Measurements from ENCODE around the gene APOC4. TPM values are rescaled to one million over a fixed set of nuclear protein-coding genes. Genes with fewer than 3 reads are reported as not detected.
"Not testable (repeated sequence)": the region's sequence is repeated elsewhere in the genome, so short reads cannot be mapped to it uniquely, and the experiment has no call there.

APOC4 gene
- polyA plus RNA-seq, 4 donors, result not detected

GRCh38 chr19:44955505-44956439, 13.7 kb downstream of the APOC4 start:
- DNase-seq (ENCODE audit: low read depth in 4 of 4, low spot score in 3 of 4), result no peak

GRCh38 chr19:44957526-44957925, 15.5 kb downstream of the APOC4 start:
- no peak for DNase-seq (ENCODE audit: low read depth in 4 of 4, low spot score in 3 of 4)

- DNase-seq (ENCODE audit: low read depth in 4 of 4, low spot score in 3 of 4), result no peak
These were observed 16.1 kb downstream of the APOC4 start for GRCh38 chr19:44958090-44958489.

GRCh38 chr19:44959691-44960090, 17.7 kb downstream of the APOC4 start:
- no peak for DNase-seq (ENCODE audit: low read depth in 4 of 4, low spot score in 3 of 4)

- no peak for DNase-seq (ENCODE audit: low read depth in 4 of 4, low spot score in 3 of 4)
These were observed 19.1 kb downstream of the APOC4 start for GRCh38 chr19:44960906-44961728.

- DNase-seq (ENCODE audit: low read depth in 4 of 4, low spot score in 3 of 4), result no peak
These were observed 19.8 kb downstream of the APOC4 start for GRCh38 chr19:44961821-44962220.

GRCh38 chr19:44968118-44968517, 26.1 kb downstream of the APOC4 start:
- no peak for DNase-seq (ENCODE audit: low read depth in 4 of 4, low spot score in 3 of 4)

GRCh38 chr19:44968670-44969069, 26.6 kb downstream of the APOC4 start:
- no peak for DNase-seq (ENCODE audit: low read depth in 4 of 4, low spot score in 3 of 4)

GRCh38 chr19:44969437-44969836, 27.4 kb downstream of the APOC4 start:
- DNase-seq (ENCODE audit: low read depth in 4 of 4, low spot score in 3 of 4), result no peak

GRCh38 chr19:44971451-44971850, 29.4 kb downstream of the APOC4 start:
- DNase-seq (ENCODE audit: low read depth in 4 of 4, low spot score in 3 of 4), result not testable (repeated sequence)

- no peak for DNase-seq (ENCODE audit: low read depth in 4 of 4, low spot score in 3 of 4)
These were observed 30.8 kb downstream of the APOC4 start for GRCh38 chr19:44972802-44973201.

GRCh38 chr19:44973982-44974735, 32.1 kb downstream of the APOC4 start:
- DNase-seq (ENCODE audit: low read depth in 4 of 4, low spot score in 3 of 4), result no peak

- DNase-seq (ENCODE audit: low read depth in 4 of 4, low spot score in 3 of 4), result no peak
These were observed 32.8 kb downstream of the APOC4 start for GRCh38 chr19:44974857-44975256.

- no peak for DNase-seq (ENCODE audit: low read depth in 4 of 4, low spot score in 3 of 4)
These were observed 33.4 kb downstream of the APOC4 start for GRCh38 chr19:44975444-44975843.

- no peak for DNase-seq (ENCODE audit: low read depth in 4 of 4, low spot score in 3 of 4)
These were observed 42.0 kb downstream of the APOC4 start for GRCh38 chr19:44984005-44984404.

- DNase-seq (ENCODE audit: low read depth in 4 of 4, low spot score in 3 of 4), result no peak
These were observed 43.4 kb downstream of the APOC4 start for GRCh38 chr19:44985445-44985844.

- DNase-seq (ENCODE audit: low read depth in 4 of 4, low spot score in 3 of 4), result no peak
These were observed 44.4 kb downstream of the APOC4 start for GRCh38 chr19:44986389-44986788.

- no peak for DNase-seq (ENCODE audit: low read depth in 4 of 4, low spot score in 3 of 4)
These were observed 45.2 kb downstream of the APOC4 start for GRCh38 chr19:44987148-44987675.

- no peak for DNase-seq (ENCODE audit: low read depth in 4 of 4, low spot score in 3 of 4)
These were observed 46.2 kb downstream of the APOC4 start for GRCh38 chr19:44988273-44988672.

- no peak for DNase-seq (ENCODE audit: low read depth in 4 of 4, low spot score in 3 of 4)
These were observed 47.0 kb downstream of the APOC4 start for GRCh38 chr19:44988896-44989556.

Data from left renal pelvis (tissue), 4 donors.